Thyroid gland (tissue), 4 donors: ENCODE data around the gene EPB41L4A.

Source experiments
- POLR2A ChIP-seq, 2 donors: fragments of 450-650 bp; IDR thresholded peaks; one replicate each; pipeline ENCODE4 v1.6.1; 2017; ENCODE audit warnings: antibody characterized with exemption in 2 of 2, mild to moderate bottlenecking in 2 of 2, moderate library complexity in 1 of 2
- TF ChIP-seq, protein P1 (sequence below), 6 experiments: fragments of 200-600 bp in 3 of 6; fragments of 450-650 bp in 3 of 6; sonication (generic) in 3 of 6; IDR thresholded peaks; one replicate each; pipeline ENCODE4 v1.5.1; 2016 to 2019; ENCODE audit warnings: antibody characterized with exemption in 6 of 6, mild to moderate bottlenecking in 2 of 6, inconsistent platforms in 1 of 6, moderate library complexity in 1 of 6

DNA sequence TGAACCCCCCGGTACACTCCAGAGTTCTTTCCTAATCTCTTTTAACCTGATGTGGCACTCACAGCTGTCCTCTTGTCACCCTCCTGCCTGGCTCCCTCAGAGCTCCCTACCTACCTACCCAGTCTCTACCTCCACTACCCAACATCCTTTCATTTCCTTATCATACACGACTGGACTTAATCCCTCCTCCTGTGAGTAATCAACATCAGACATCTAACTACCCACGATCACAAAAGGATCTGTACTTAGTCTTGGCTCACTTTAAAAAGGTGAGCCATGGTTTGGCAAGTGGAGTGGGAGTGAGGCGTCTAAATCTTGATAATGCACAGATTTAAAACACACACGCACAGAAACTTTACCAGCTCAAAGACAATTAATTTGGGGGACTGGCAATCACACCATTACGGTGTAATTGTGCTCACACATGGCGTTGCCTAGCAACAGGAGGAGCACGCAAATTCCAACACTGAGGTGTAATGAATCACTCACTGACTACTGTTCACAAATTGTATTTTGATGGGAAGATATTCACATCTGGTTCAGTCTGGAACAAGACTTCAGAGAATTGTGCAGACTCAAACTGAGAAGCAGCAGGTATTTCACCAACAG lies 235.9 kb downstream of the EPB41L4A start:
- TF ChIP-seq, protein P1, sequence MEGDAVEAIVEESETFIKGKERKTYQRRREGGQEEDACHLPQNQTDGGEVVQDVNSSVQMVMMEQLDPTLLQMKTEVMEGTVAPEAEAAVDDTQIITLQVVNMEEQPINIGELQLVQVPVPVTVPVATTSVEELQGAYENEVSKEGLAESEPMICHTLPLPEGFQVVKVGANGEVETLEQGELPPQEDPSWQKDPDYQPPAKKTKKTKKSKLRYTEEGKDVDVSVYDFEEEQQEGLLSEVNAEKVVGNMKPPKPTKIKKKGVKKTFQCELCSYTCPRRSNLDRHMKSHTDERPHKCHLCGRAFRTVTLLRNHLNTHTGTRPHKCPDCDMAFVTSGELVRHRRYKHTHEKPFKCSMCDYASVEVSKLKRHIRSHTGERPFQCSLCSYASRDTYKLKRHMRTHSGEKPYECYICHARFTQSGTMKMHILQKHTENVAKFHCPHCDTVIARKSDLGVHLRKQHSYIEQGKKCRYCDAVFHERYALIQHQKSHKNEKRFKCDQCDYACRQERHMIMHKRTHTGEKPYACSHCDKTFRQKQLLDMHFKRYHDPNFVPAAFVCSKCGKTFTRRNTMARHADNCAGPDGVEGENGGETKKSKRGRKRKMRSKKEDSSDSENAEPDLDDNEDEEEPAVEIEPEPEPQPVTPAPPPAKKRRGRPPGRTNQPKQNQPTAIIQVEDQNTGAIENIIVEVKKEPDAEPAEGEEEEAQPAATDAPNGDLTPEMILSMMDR (IDR thresholded peaks at IDR 0.05) = no peak
- TF ChIP-seq POLR2A (IDR thresholded peaks at IDR 0.05) = no peak
